ENCODE results near the gene CHCHD6.

DNA sequence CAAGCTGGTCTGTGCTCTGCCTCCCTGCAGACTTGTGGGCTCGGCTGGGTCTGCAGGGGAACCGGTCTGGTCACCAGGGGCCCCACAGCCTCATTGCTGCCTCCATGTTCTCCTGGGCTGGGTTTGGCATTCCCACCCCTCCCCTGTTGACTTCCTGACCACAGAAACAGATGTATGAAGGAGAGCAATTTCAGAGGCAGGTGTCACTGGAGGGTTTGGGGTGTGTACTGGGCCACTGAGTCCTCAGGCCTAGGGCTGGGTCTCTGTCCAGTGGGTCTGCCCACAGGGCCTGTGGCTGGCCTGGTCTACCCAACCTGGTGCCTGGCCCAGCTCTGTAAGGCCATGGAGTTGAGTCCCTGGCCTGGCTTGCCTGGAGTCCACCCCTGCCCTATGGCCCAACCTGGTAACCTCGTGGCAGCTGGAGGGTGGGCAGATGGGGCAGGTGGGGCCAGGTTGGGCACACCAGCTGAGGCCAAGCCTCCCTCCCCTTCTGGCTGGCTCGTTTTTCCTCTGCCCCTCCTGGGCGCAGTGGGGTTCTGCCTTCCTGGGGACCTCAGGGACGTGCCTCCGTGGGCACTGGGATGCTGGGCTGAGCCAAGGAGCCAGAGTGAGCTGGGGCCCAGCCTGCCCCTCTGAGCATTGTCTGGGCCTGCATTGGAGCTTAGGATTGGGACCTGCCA, 299.7 kb downstream of the CHCHD6 start:
- no peak for TF ChIP-seq POLR2A (IDR thresholded peaks at IDR 0.05)
- TF ChIP-seq POLR2AphosphoS5 (IDR thresholded peaks at IDR 0.05), result no peak
